ENCODE data around the gene SLC47A1. TPM values are rescaled to one million over a fixed set of nuclear protein-coding genes. Genes with fewer than 3 reads are reported as not detected.
A peak's percentile ranks its signal among the peaks of the same experiment; 100 is the strongest.
"Not testable (repeated sequence)": the region's sequence is repeated elsewhere in the genome, so short reads cannot be mapped to it uniquely, and the experiment has no call there.

Gene SLC47A1
- total RNA-seq, 1 donor from 2014 or later, result 2.0 TPM

- DNase-seq (ENCODE audit: low spot score), result not testable (repeated sequence)
Observed at GRCh38 chr17:19519388-19520291, 14.0 kb upstream of the SLC47A1 start.

- DNase-seq (ENCODE audit: low spot score), result no peak
Observed at GRCh38 chr17:19520641-19521040, 13.0 kb upstream of the SLC47A1 start.

- DNase-seq (ENCODE audit: low spot score), result no peak
Observed at GRCh38 chr17:19523690-19524089, 10.0 kb upstream of the SLC47A1 start.

GRCh38 chr17:19526950-19527349 lies 6.7 kb upstream of the SLC47A1 start:
- DNase-seq (ENCODE audit: low spot score), result not testable (repeated sequence)

GRCh38 chr17:19531780-19532501 lies 1.7 kb upstream of the SLC47A1 start:
- DNase-seq (ENCODE audit: low spot score), result no peak

- no peak for DNase-seq (ENCODE audit: low spot score)
Observed at GRCh38 chr17:19533036-19533717, 477 bp upstream of the SLC47A1 start.

GRCh38 chr17:19534562-19535149 lies 1.0 kb downstream of the SLC47A1 start:
- no peak for DNase-seq (ENCODE audit: low spot score)

GRCh38 chr17:19537111-19537510 lies 3.5 kb downstream of the SLC47A1 start:
- no peak for DNase-seq (ENCODE audit: low spot score)

GRCh38 chr17:19538095-19539039 lies 4.7 kb downstream of the SLC47A1 start:
- DNase-seq (ENCODE audit: low spot score), result no peak

- DNase-seq (ENCODE audit: low spot score), result no peak
Observed at GRCh38 chr17:19539040-19539399, 5.4 kb downstream of the SLC47A1 start.

- no peak for DNase-seq (ENCODE audit: low spot score)
Observed at GRCh38 chr17:19539841-19540311, 6.2 kb downstream of the SLC47A1 start.

- DNase-seq (ENCODE audit: low spot score), result no peak
Observed at GRCh38 chr17:19540706-19541370, 7.2 kb downstream of the SLC47A1 start.

- DNase-seq (ENCODE audit: low spot score), result no peak
Observed at GRCh38 chr17:19541445-19541844, 7.8 kb downstream of the SLC47A1 start.

- no peak for DNase-seq (ENCODE audit: low spot score)
Observed at GRCh38 chr17:19542247-19542646, 8.6 kb downstream of the SLC47A1 start.

- DNase-seq (ENCODE audit: low spot score), result no peak
Observed at GRCh38 chr17:19544366-19544765, 10.7 kb downstream of the SLC47A1 start.

- peak; percentile 59 for DNase-seq (ENCODE audit: low spot score)
Observed at GRCh38 chr17:19546289-19547065, 12.8 kb downstream of the SLC47A1 start.

GRCh38 chr17:19549746-19550623 lies 16.3 kb downstream of the SLC47A1 start:
- DNase-seq (ENCODE audit: low spot score), result no peak

GRCh38 chr17:19551165-19551564 lies 17.5 kb downstream of the SLC47A1 start:
- DNase-seq (ENCODE audit: low spot score), result no peak
